GM19455 (cell line): ENCODE data around the gene ZNF736.
"Not testable (repeated sequence)": the region's sequence is repeated elsewhere in the genome, so short reads cannot be mapped to it uniquely, and the experiment has no call there.

ENCODE experiments used
- ATAC-seq: cut with Tn5 transposase; IDR thresholded peaks from one replicate; pipeline ENCODE4 v1.9.1; 2021; ENCODE audit not compliant: unreplicated experiment

Gene ZNF736

DNA sequence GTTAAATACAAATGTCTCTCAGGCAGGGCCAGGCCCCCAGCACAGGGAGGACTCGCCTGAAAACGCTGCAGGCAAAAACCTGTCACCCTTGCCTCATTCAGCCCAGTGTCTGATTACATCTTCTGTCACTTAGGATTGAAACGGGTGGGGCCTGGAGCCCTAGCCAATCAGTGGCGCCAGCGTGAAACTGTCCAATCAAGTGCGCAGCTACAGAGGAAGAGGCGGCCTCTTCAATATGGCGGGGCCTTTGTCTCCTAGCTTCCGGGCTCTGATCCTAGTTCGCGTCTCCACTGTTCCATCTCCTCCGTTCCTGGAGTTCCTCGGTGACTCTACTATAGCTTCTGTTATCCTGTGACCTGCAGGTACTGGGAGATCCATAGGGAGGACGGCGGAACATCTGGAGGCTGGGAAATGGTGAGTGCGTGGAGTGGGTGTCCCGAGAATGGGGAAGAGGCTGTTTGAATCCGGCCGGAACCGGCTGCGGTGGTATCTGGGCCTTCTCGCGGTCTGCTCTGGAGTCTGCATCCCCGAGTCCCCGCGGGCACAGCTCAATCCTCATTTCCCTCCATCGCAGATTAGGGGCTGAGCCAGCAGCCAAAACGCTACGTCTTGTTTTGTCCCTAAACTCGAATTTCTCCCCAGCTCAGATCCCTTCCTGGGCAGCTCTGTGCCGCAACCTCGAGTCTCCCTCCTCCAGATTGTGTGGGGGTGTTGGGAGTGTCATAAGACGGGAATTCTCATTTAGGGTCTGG lies at the start of gene ZNF736:
Gene ZNF736, plus strand, starts transcription at position 222 of the 752 bp plus-strand sequence. Its CDS starts 190 bp downstream, at position 412.
- peak; percentile 100 for ATAC-seq

DNA sequence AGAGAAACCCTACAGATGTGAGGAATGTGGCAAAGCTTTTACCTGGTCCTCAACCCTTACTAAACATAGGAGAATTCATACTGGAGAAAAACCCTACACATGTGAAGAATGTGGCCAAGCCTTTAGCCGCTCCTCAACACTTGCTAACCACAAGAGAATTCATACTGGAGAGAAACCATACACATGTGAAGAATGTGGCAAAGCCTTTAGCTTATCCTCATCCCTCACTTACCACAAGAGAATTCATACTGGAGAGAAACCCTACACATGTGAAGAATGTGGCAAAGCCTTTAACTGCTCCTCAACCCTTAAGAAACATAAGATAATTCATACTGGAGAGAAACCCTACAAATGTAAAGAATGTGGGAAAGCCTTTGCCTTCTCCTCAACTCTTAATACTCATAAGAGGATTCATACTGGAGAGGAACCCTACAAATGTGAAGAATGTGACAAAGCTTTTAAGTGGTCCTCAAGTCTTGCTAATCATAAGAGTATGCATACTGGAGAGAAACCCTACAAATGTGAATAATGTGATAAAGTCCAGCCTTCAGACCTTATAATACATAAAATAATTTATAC lies 47.3 kb upstream of the ZNF736 start:
- no peak for ATAC-seq

DNA sequence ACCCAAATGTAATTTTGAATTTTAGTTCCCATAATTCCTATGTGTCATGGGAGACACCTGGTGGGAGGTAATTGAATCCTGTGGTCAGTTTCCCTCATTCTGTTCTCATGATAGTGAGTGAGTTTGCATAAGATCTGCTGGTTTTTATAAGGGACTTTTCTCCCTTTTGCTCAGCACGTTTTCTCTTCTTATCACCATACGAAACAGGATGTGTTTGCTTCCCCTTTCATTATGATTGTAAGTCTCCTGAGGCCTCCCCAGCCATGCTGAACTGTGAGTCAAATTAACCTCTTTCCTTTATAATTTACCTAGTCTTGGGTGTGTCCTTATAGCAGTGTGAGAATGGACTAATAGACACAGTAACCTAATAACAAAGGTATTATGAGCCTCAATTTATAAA lies 36.1 kb upstream of the ZNF736 start:
- ATAC-seq, result no peak

DNA sequence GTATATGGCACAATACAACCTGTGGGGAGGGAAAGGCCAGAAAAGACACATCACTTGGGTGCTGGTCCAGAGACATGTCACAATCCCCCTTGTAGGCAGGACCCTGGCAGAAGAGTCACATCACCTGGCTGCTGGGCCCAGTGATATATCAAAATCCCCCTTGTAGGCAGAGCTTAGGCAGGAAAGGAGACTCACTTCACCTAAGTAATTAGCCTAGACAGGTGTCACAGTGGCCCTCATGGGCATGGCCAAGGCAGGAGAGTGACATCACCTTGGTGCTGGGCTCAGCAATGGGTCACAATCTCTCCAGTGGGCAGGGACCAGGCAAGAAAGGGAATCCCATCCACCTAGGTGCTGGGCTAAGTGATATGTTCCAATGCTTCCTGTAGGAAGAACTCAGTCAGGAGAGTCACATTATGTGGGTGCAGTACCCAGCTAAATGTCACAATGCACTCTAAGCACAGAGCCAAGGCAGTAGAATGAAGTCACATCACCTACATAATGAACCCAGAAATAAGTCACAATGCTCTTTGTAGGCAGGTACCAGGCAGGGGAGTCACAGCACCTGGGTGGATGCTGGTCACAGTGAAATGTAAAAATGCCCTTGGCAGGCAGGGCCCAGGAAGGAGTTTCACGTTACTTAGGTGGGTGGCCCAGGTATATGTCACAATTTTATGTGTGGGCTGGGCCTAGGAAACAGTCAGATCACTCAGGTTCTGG lies 18.9 kb upstream of the ZNF736 start:
- ATAC-seq, result no peak

DNA sequence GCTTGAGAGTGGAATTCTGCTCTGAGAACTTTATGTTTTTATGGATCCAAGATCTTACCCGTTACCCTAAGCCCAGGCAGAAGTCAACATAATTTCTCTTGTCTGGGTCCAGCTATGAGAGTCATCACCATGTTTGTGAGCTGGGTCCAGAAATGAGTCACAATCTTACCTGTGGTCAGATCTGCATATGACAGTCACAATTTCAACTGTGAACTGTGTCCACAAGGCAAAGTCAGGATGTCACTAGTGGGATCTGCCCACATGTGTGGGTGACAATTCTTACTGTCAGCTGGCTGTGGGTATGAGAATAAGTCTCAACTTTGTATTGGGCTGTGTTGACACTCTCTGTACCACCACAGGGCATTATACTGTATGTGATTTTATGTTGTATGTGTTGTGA lies 16.3 kb upstream of the ZNF736 start:
- not testable (repeated sequence) for ATAC-seq

DNA sequence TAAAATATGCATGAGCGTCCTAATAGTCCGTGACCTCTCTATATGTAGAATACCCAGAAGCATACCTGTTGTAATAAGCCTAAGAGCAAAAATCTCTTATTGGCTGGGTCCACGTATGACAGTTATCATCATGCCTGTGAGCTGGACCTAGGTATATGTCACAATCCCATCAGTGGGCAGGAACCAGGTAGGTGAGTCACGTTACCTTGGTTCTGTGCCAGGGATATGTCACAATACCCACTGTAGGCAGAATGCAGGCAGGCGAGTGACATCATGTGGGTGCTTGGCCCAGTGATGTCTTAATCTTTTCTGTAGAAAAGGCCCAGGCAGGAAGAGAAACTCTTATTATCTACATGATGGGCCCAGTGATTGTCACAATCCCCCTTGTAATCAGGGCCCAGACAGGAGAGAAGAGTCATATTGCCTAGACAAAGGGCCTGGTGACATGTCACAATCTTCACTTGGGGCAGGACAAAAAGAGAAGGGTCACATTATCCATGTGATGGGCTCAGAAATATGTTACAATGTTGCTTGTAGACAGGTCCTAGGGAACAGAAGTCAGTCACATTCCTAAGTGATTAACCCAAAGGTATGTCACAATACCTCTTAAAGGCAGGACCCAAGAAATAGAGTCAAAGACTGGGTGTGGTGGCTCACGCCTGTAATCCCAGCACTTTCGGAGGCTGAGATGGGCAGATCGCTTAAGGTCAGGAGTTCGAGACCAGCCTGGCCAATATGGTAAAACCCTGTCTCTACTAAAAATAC lies 12.9 kb upstream of the ZNF736 start:
- ATAC-seq, result no peak

DNA sequence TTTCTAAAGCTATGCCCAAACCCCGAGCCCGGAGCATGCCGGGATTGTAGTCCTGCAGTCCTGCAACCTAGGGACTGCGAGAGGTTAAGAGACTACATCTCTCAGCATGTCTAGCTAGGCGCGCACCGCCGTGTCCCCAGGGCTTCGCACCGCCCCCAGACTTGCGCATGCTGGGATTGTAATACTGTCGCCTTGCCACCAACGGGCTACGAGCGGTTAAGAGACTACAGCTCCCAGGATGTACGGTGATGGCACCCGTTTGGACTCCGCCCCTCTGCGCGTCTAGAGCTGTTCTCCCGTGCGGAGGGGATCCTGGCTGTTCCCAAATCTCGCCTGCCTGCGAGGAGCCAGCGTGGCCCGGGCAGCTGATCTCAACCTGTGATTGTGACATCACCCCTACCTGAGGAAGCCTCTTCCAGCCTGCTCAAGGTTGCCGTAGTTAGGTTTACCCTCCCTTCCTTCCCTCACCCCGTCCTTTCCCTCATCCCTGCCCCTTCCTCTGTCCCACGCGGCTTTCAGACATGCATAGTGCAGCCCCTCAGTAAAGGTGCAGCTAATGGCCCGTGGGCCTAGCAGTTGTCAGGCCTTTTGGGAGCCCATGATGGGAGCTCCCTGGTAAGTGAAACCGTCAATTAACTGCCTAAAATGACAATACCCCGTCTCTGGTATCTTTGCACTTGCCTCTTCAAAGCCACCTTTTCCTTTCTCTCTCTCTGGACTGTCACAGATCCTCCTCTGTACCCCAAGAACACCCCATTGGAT lies 6.3 kb upstream of the ZNF736 start:
- peak; percentile 99 for ATAC-seq

DNA sequence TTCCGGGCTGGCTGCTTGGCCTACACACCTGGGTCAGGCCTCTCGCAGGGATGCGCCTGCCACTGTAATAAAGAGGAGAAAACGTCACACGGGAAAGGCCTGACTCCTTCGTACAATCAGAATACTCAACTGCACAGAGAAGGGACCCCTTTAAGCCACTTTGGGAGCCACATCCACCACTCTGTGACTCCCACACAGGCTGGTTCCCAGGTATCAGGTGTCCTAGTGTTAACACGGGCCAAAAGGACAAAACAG lies 5.8 kb upstream of the ZNF736 start:
- ATAC-seq, result no peak

DNA sequence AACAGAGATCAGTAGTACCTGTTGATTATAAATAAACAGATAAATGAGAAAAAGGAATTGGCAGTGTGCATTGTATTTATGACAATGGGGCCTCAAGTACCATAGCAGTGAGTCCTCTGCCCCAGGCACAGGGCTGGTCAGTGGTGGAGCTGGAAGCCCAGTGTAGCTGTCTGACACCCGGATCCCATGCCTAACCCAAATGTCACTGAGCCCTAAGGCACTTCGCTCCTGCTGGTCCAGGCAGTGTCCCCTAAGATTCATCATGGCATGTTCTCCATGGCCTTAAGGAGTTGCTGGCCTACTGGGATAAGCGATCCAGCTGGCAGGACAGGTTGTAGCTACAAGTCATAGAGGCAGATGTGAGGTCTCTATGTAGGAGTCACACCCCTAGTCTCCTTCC lies 3.3 kb upstream of the ZNF736 start:
- ATAC-seq, result no peak

DNA sequence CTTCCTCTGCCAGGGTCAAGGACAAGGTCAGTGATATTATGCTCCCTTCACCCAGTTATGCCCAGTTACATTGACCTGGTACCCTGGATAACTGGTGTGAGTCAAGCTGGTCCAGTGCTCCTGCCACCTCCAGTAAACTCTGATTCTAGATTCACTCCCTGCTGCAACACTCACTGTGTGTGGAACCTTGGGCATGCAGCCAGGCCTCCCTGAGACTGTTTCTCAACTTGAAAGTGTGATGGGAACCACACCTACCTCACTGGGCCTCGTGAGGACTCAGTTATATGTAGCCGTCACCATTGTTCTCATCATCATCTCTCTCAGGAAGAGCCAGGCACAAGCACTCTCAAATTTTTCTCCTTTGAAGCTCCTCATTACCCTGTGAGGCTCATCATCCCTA lies 935 bp upstream of the ZNF736 start:
- no peak for ATAC-seq

DNA sequence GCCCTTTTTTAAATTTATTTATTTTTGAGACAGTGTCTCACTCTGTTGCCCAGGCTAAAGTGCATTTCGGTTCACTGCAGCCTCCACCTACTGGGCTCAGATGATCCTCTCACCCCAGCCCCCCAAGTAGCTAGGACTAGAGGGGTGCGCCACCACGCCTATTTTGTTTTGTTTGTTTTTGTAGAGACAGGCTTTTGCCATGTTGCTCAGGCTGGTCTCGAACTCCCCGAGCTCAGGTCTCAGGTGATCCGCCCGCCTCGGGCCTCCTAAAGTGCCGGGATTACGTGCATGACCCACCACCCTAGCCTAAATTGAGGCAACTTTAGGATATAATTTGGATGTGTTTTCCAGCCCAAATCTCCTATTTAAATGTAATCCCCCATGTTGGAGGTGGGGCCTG lies 805 bp downstream of the ZNF736 start:
- ATAC-seq, result no peak

DNA sequence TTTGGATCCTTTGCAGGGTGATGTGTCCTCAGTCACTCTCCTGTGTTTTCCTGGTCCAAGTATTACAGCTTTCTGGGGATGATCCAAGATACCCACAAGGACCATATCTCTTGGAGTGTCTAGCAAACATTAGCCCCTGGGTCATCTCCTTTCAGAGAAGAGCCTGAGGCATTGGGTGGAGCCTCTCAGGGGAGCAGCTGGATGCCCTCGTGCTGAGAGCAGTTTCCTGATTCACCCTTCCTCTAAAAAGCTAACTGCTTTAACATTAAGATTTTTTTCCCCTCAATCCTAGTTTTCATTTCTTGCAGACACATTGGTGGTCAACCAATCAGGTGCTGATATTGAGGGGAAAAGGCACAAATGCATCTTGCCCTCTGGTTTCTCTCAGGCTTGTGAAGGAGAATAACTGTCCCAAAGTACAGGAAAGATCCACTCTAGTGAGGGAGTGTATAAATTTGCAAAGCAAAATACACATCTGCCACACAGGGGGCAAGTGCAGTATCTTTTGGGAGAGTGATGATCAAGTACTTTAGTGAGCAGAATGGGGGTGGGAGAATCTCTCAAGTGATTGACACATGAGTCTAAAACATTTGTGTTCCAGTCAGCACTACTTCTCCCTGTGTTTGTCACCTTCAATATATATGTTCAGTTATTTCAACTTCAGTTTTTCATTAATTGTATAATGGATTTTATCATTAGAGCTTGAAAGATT lies 2.4 kb downstream of the ZNF736 start:
- not testable (repeated sequence) for ATAC-seq

DNA sequence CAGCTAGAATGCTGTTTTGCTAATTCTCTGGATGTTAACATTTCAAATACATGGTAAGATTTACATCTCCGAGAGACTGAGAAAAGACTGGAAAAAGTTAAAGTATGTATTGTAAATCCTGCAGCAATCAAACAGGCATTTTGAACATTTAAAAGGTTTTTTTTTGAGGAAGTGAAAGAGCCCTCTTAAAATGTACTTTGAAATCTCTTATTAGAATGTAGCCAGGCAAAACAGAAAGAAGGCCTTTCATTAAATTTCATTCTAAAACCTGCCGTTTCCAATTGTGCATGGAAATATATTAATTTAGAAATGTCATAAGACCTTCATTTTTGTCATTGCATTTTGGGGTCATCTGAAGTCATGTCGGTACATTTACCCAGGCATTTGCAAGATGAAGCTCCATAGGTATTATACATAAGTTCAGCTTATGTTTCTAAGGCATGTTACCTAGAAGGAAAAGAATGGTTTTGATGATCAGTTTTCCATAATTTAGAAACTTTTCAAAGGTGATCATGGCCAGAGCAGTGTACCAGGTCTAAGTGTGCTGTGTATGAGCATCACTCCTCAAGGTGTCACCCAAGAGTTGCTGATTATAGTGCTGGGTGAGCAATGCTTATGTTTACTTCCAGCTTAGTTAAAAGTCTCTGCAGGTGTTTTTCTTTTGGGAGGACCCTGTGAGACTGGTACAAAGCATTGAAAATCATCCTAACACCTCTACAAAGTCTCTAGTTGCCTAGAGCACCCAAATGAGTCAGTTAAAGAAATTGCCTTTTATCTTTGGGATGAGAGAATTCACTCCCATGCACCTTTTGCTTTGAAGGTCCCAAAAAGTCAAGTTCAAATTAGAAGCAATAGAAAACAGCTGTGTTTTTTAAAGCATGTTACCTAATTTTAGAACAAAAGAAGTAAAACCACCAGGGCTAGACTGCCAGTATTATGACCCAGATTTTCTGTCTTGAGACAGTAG lies 7.1 kb downstream of the ZNF736 start:
- ATAC-seq, result no peak

DNA sequence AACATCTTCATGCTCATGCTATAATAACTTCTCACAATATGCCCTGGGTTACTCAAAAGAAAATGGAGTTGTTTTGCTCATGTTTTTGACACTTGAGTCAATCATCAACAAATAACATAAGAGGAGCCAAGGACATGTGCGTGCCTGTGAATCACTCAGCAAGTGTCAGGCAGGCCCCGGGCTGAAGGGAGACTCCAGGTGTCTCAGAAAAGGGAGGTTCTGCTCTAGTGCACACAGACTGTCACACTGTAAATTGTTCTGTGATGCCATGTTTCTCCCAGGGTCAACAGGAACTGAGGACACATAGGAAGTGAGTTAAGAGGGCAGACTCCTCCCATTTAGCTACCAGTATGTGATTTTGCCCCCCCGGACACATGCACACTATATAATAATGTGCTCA lies 10.4 kb downstream of the ZNF736 start:
- ATAC-seq, result not testable (repeated sequence)

DNA sequence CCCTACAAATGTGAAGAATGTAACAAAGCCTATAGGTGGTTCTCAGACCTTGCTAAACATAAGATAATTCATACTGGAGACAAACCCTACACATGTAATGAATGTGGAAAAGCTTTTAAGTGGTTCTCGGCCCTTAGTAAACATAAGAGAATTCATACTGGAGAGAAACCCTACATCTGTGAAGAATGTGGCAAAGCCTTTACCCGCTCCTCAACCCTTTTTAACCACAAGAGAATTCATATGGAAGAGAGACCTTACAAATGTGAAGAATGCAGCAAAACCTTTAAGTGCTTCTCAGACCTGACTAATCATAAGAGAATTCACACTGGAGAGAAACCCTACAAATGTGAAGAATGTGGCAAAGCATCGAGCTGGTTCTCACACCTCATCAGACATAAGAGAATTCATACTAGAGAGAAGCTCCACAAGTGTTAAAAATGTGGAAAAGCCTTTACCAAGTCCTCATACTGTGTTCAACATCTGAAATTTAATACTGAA lies 35.0 kb downstream of the ZNF736 start:
- not testable (repeated sequence) for ATAC-seq

DNA sequence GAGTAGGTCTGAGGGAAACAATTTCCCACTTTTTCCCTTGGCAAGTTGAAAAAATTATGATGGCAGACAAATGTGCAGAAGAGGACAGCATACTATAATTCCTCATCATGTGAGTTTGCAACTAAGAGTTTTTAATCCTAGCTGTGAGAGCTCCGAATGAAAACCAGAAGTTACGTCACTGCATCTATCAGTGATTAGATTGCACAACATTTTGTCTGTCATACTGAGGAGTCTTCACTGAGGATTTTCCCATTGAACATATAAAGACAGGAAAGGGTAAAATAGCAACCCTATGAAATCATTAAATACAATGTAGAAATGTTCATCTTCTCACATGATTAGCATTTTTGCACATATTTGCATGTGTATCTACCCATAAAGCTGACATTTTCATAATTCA lies 45.8 kb downstream of the ZNF736 start:
- ATAC-seq, result no peak

DNA sequence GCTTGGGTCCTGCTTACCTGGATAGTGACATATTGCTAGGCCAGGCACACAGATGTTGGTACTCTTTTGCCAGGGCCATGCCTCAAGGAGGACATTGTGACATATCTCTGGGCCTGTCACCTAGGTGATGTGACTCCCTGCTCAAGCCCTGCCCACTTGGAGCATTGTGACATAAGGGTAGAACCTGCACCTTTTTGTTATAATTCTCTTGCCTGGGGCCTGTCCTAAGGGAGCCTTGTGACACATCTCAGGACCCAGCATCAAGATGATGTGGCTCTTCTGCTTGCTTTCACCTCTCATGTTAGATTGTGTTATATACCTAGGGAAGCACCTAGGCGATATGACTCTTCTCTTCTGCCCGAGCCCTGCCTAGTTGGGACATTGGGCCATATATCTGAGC lies 57.4 kb downstream of the ZNF736 start:
- ATAC-seq, result no peak

DNA sequence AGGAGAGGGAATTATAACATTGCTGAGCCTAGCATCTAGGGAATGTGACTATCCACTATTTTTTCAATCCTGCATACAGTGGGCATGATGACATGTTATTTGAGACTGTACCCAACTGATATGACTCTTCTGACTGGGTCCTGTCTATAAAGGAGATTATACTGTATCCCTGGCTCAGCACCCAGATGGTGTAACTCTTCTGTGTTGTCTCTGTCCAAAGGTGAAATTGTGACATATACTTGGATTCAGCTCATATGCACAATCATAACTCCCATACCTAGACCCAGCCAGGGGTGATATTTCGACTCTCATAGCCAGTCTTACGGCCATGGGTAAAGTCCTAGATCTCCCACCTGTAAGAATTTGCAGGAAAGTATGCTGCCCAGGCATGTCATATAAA lies 59.3 kb downstream of the ZNF736 start:
- ATAC-seq, result no peak

DNA sequence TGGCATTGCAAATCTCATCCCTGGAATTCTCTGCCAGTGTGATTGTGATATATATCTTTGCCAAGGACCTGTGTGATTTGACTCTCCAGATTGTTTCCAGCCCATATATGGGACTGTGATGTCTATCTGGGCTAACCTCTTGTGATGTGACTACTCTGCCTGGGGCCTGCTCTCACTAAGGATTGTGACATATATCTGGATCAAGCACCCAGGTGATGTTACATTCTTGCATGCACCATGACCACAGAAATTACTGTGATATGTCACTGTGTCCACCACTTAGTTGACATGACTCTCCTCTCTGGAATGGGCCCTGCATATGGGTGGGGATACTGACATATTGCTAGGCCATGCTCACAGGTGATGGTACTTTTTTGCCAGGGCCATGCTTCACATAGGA lies 86.6 kb downstream of the ZNF736 start:
- no peak for ATAC-seq
